Neural cell (in vitro differentiated cells): ENCODE data around the gene ALX4. TPM values are rescaled to one million over a fixed set of nuclear protein-coding genes. Genes with fewer than 3 reads are reported as not detected.

ENCODE experiments used
- H2AFZ ChIP-seq: fragments of 200-600, 300-800 bp; sonication (generic), shearing (Covaris generic); 2 replicates; pipeline ENCODE4 v1.6.0; 2014; ENCODE audit warnings: low read depth, mild to moderate bottlenecking, antibody characterized with exemption, low read length, moderate library complexity
- H3F3A ChIP-seq: fragments of 200-600 bp; shearing (Covaris generic); 2 replicates; pipeline ENCODE4 v1.6.1; 2016; ENCODE audit warnings: mild to moderate bottlenecking, moderate library complexity, mixed read lengths, antibody characterized with exemption, low read length; ENCODE audit not compliant: insufficient read depth, poor library complexity, severe bottlenecking
- H3K27ac ChIP-seq: fragments of 200-600, 300-800 bp; sonication (generic), shearing (Covaris generic); 2 replicates; pipeline ENCODE4 v1.5.1; 2014; ENCODE audit warnings: mild to moderate bottlenecking, low read length, moderate library complexity
- H3K27me3 ChIP-seq: fragments of 300-800, 200-600 bp; sonication (generic), shearing (Covaris generic); 2 replicates; pipeline ENCODE4 v1.6.0; 2014; ENCODE audit warnings: mild to moderate bottlenecking, low read depth, low read length, moderate library complexity; ENCODE audit not compliant: insufficient read depth
- H3K36me3 ChIP-seq: fragments of 300-800, 200-600 bp; sonication (generic), shearing (Covaris generic); 2 replicates; pipeline ENCODE4 v1.5.1; 2014; ENCODE audit warnings: mild to moderate bottlenecking, antibody characterized with exemption, low read length, moderate library complexity; ENCODE audit not compliant: insufficient read depth
- H3K4me2 ChIP-seq: fragments of 300-800, 200-600 bp; sonication (generic), shearing (Covaris generic); 2 replicates; pipeline ENCODE4 v1.6.0; 2014; ENCODE audit warnings: mild to moderate bottlenecking, low read length
- H3K4me3 ChIP-seq: fragments of 300-800, 200-600 bp; sonication (generic), shearing (Covaris generic); 2 replicates; pipeline ENCODE4 v1.5.1; 2014; ENCODE audit warnings: mild to moderate bottlenecking, low read length, moderate library complexity
- H3K79me2 ChIP-seq: fragments of 200-600 bp; shearing (Covaris generic); replicated peaks from 2 replicates; pipeline ENCODE4 v1.6.0; 2014; ENCODE audit warnings: mild to moderate bottlenecking, low read length, moderate library complexity; ENCODE audit not compliant: insufficient read depth
- H3K9ac ChIP-seq: fragments of 300-800, 200-600 bp; sonication (generic), shearing (Covaris generic); 2 replicates; pipeline ENCODE4 v1.6.1; 2016; ENCODE audit warnings: mild to moderate bottlenecking, low read length, mixed read lengths
- H3K9me2 ChIP-seq: fragments of 200-600 bp; shearing (Covaris generic); 2 replicates; pipeline ENCODE4 v1.6.1; 2016; ENCODE audit warnings: mild to moderate bottlenecking, low read length, mixed read lengths; ENCODE audit not compliant: insufficient read depth
- H3K9me3 ChIP-seq: fragments of 200-600, 300-800 bp; sonication (generic), shearing (Covaris generic); 2 replicates; pipeline ENCODE4 v1.6.1; 2016; ENCODE audit warnings: mild to moderate bottlenecking, mixed run types, low read length, moderate library complexity, mixed read lengths
- H4K20me1 ChIP-seq: fragments of 200-600 bp; shearing (Covaris generic); 2 replicates; pipeline ENCODE4 v1.6.1; 2016; ENCODE audit warnings: mild to moderate bottlenecking, mixed run types; ENCODE audit not compliant: insufficient read depth
- CTCF ChIP-seq: fragments of 450-650 bp; IDR thresholded peaks from 2 replicates; pipeline ENCODE4 v1.5.1; 2014; ENCODE audit warnings: antibody characterized with exemption, mild to moderate bottlenecking, moderate library complexity; ENCODE audit not compliant: poor library complexity, severe bottlenecking
- EP300 ChIP-seq: fragments of 450-650 bp; conservative IDR thresholded peaks from 2 replicates; pipeline ENCODE4 v1.6.1; 2014; ENCODE audit warnings: antibody characterized with exemption, mild to moderate bottlenecking, moderate library complexity; ENCODE audit not compliant: poor library complexity, severe bottlenecking
- EZH2 ChIP-seq: fragments of 200-600, 300-800 bp; shearing (Covaris generic), sonication (generic); IDR thresholded peaks from 2 replicates; pipeline ENCODE4 v1.6.1; 2014; ENCODE audit warnings: antibody characterized with exemption, low read length, borderline replicate concordance, mild to moderate bottlenecking; ENCODE audit not compliant: insufficient read depth, poor library complexity, severe bottlenecking
- MXI1 ChIP-seq: fragments of 450-650 bp; conservative IDR thresholded peaks from 2 replicates; pipeline ENCODE4 v1.6.1; 2014; ENCODE audit warnings: antibody characterized with exemption, mild to moderate bottlenecking; ENCODE audit not compliant: poor library complexity, severe bottlenecking
- POLR2AphosphoS5 ChIP-seq: IDR thresholded peaks from 2 replicates; pipeline ENCODE4 v1.6.1; 2012
- RAD21 ChIP-seq: fragments of 450-650 bp; conservative IDR thresholded peaks from 2 replicates; pipeline ENCODE4 v1.6.1; 2014; ENCODE audit warnings: antibody characterized with exemption, mild to moderate bottlenecking, moderate library complexity
- REST ChIP-seq: IDR thresholded peaks from 2 replicates; pipeline ENCODE4 v1.6.1; 2012; ENCODE audit warnings: borderline replicate concordance
- SMC3 ChIP-seq: fragments of 450-650 bp; conservative IDR thresholded peaks from 2 replicates; pipeline ENCODE4 v1.6.1; 2014; ENCODE audit warnings: antibody characterized with exemption, mild to moderate bottlenecking, moderate library complexity; ENCODE audit not compliant: poor library complexity
- TAF1 ChIP-seq: IDR thresholded peaks from 2 replicates; pipeline ENCODE4 v1.6.1; 2012; ENCODE audit warnings: low read depth
- polyA plus RNA-seq: library from polyadenylated mRNA; depleted of rRNA; stranded (reverse); fragments of >200 nt; gene quantifications from 2 replicates; pipeline ENCODE4 v1.2.3, GENCODE V29; 2014

The ALX4 gene
- polyA plus RNA-seq, 1 donor from 2014 or later: not detected

- no peak overlapping the region for H3K4me3 ChIP-seq
- no peak overlapping the region for H3K9ac ChIP-seq
- H3K36me3 ChIP-seq: no peaks in the 10 kb centered on the region
- H3K27ac ChIP-seq: no peak overlapping the region
- no peaks in the 10 kb centered on the region for H3K9me2 ChIP-seq
- no peaks in the 10 kb centered on the region for H3K27me3 ChIP-seq
- H3F3A ChIP-seq: no peaks in the 10 kb centered on the region
- H2AFZ ChIP-seq: no peak overlapping the region
- no peak overlapping the region for H3K4me2 ChIP-seq
- TF ChIP-seq SMC3 (no peak), EZH2 (no peak), MXI1 (no peak), CTCF (no peak), REST (no peak), POLR2AphosphoS5 (no peak), EP300 (no peak), TAF1 (no peak), RAD21 (no peak)
- H4K20me1 ChIP-seq: no peaks in the 10 kb centered on the region
- H3K79me2 ChIP-seq: no peaks in the 10 kb centered on the region
- H3K9me3 ChIP-seq: no peaks in the 10 kb centered on the region
Observed at GRCh38 chr11:44356351-44356750, 46.4 kb upstream of the ALX4 start.

- Histone ChIP-seq H3F3A (no peaks in the 10 kb centered on the region), H3K27ac (no peak overlapping the region), H2AFZ (no peak overlapping the region), H3K9me3 (no peaks in the 10 kb centered on the region), H3K4me3 (no peak overlapping the region), H3K9me2 (no peaks in the 10 kb centered on the region), H3K4me2 (no peak overlapping the region), H3K27me3 (no peaks in the 10 kb centered on the region), H3K9ac (no peak overlapping the region), H3K79me2 (no peaks in the 10 kb centered on the region), H4K20me1 (no peaks in the 10 kb centered on the region), H3K36me3 (no peaks in the 10 kb centered on the region)
- TF ChIP-seq CTCF: no peak
- no peak for TF ChIP-seq EP300
- no peak for TF ChIP-seq MXI1
- no peak for TF ChIP-seq TAF1
- TF ChIP-seq SMC3: no peak
- TF ChIP-seq RAD21: no peak
- TF ChIP-seq EZH2: no peak
- no peak for TF ChIP-seq POLR2AphosphoS5
- TF ChIP-seq REST: no peak
Observed at GRCh38 chr11:44351898-44352498, 42.1 kb upstream of the ALX4 start.
